Activated T-cell treated with anti-CD3 and anti-CD28 coated beads, Interleukin-2, amount 50 U/mL, for 24 hours (primary cell): ENCODE results near the gene POTED.
"Not testable (repeated sequence)": the region's sequence is repeated elsewhere in the genome, so short reads cannot be mapped to it uniquely, and the experiment has no call there.

Experiments
- DNase-seq: peaks from one replicate; pipeline ENCODE4 v3.0.0-alpha.2; 2020
- H3K27ac Mint-ChIP-seq: 2 replicates; pipeline ENCODE4 v1.8.0; 2020; ENCODE audit warnings: mild to moderate bottlenecking, mixed read lengths
- H3K27me3 Mint-ChIP-seq: 2 replicates; pipeline ENCODE4 v1.8.0; 2020; ENCODE audit warnings: mixed read lengths
- H3K36me3 Mint-ChIP-seq: 2 replicates; pipeline ENCODE4 v1.8.0; 2020; ENCODE audit warnings: low read depth, mixed read lengths
- H3K4me1 Mint-ChIP-seq: 2 replicates; pipeline ENCODE4 v1.8.0; 2020; ENCODE audit warnings: low read depth, mixed read lengths
- H3K4me3 Mint-ChIP-seq: 2 replicates; pipeline ENCODE4 v1.8.0; 2020; ENCODE audit warnings: mild to moderate bottlenecking, moderate library complexity, mixed read lengths
- H3K9me3 Mint-ChIP-seq: 2 replicates; pipeline ENCODE4 v1.8.0; 2020; ENCODE audit warnings: mixed read lengths

The POTED gene

DNA sequence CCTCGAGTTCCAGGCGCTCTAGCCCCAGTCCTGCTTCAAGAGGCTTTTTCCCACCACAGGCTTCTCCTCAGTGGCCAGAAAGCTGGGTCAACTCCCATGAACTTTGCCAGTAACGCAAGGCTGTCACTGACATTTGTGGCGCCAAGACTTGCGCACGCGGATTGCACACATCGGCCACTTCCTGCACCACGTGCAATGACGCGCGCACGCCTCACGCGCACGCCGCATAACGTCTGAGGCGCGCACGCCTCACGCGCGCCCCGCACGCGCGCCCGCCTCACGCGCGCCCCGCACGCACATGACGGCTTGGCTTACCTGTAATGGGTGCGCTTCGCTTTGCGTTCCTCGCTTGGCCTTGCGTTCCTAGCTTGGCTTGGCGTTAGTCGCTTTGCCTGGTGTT is at the start of gene POTED:
POTED (plus strand) TSS at position 301 of the 400 bp plus-strand sequence. CDS start 452 bp downstream, outside the sequence.
- not testable (repeated sequence) for H3K36me3 Mint-ChIP-seq, H3K4me1 Mint-ChIP-seq, H3K4me3 Mint-ChIP-seq, H3K27ac Mint-ChIP-seq, H3K9me3 Mint-ChIP-seq, H3K27me3 Mint-ChIP-seq, DNase-seq

DNA sequence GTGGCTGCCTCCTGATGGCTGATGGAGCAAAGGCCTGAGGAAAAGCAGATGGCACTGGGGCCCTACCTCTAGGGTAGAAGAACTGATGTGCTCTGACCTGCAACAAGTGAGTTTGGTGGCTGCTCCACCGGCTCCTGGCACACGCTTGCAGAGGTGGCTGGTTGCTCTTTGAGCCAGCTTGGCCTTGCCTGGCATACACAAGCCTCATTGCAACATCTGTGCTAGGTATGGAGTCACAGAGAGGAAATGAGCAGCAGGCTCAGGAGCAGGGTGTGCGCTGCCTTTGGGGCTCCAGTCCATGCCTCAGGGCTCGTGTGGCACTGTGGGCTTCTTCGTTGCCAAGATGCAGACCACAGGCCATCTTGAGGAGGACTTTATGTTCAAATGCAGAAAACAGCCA is 40.5 kb downstream of the POTED start:
- not testable (repeated sequence) for H3K9me3 Mint-ChIP-seq, H3K36me3 Mint-ChIP-seq, H3K4me1 Mint-ChIP-seq, H3K27ac Mint-ChIP-seq, DNase-seq, H3K4me3 Mint-ChIP-seq, H3K27me3 Mint-ChIP-seq

GRCh38 chr21:13651746-13652145 is 42.2 kb downstream of the POTED start:
- H3K4me3 Mint-ChIP-seq, DNase-seq, H3K27ac Mint-ChIP-seq, H3K27me3 Mint-ChIP-seq, H3K9me3 Mint-ChIP-seq, H3K4me1 Mint-ChIP-seq, H3K36me3 Mint-ChIP-seq: not testable (repeated sequence)
